ENCODE results near the gene RNF166. TPM values are rescaled to one million over a fixed set of nuclear protein-coding genes. Genes with fewer than 3 reads are reported as not detected.

RNF166 gene
- total and polyA plus RNA-seq, 7 donors = 10.1 to 22.9 (median 14.1) TPM

- TF ChIP-seq, protein P1, sequence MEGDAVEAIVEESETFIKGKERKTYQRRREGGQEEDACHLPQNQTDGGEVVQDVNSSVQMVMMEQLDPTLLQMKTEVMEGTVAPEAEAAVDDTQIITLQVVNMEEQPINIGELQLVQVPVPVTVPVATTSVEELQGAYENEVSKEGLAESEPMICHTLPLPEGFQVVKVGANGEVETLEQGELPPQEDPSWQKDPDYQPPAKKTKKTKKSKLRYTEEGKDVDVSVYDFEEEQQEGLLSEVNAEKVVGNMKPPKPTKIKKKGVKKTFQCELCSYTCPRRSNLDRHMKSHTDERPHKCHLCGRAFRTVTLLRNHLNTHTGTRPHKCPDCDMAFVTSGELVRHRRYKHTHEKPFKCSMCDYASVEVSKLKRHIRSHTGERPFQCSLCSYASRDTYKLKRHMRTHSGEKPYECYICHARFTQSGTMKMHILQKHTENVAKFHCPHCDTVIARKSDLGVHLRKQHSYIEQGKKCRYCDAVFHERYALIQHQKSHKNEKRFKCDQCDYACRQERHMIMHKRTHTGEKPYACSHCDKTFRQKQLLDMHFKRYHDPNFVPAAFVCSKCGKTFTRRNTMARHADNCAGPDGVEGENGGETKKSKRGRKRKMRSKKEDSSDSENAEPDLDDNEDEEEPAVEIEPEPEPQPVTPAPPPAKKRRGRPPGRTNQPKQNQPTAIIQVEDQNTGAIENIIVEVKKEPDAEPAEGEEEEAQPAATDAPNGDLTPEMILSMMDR (IDR thresholded peaks at IDR 0.05) = no peak
- 87 to 90% (median 90%) methylated on average over 50 to 57 of the region's 57 CpGs for WGBS, 3 donors
- H3K9me3 ChIP-seq = no peaks in the 10 kb centered on the region
- DNase-seq (no peak), ATAC-seq (peak in 1 of 4 donors; percentile 17)
- no peaks in the 10 kb centered on the region for H3K4me1 ChIP-seq
- peaks cover 7 to 56% of the 10 kb centered on the region in 2 donors for H3K36me3 ChIP-seq (ENCODE audit: insufficient read depth in 1 of 2, low read depth in 1 of 2)
- intact Hi-C loops (cut with DNase I) = no loop called here
- H3K27ac ChIP-seq = no peak overlapping the region
- H3K27me3 ChIP-seq (ENCODE audit: insufficient read depth in 3 of 3, low read length in 2 of 3) = no peaks in the 10 kb centered on the region
- no peak overlapping the region for H3K4me3 ChIP-seq
Measured at GRCh38 chr16:88715312-88716190, 9.3 kb upstream of the RNF166 start.

GRCh38 chr16:88714420-88715302 is 8.5 kb upstream of the RNF166 start:
- 82 to 86% (median 83%) methylated on average over 41 to 42 of the region's 42 CpGs for WGBS, 3 donors
- no peak for ATAC-seq

DNA sequence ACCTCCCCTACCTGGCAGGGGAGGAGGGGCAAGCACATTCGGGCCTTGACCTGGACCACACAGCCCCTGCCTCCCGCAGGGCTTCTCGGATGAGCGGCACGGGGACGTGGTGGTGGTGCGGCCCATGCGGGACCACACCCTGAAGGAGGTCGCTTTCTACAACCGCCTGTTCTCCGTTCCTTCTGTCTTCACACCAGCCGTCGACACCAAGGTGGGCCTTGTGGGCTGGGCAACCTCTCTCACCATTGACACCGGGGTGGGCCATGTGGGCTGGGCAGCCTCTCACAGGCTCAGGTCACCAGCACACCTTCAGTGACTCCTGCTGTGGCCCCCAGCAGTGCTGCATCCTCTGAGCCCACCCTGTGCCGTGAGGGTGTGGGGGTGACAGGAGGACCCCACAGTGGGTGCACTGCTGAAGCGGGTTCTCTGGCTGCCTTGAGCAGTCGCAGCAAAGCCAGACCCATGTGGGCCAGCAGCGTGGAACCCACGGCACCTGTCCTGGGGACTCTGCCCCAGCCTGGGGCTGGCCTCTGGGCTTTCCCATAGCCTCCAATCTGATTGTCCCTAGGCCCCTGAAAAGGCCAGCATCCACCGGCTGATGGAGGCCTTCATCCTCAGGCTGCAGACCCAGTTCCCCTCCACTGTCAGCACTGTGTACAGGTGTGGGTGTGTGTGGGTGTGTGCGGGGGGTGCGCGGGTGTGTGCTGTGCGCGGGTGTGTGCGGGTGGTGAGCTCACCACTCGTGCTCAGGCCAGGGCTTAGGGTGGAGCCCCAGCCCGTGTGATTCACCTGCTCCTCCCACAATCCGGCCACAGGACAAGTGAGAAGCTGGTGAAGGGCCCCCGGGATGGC is 7.6 kb upstream of the RNF166 start:
- H3K9me3 ChIP-seq = no peaks in the 10 kb centered on the region
- TF ChIP-seq, protein P1 (IDR thresholded peaks at IDR 0.05) = no peak
- no peaks in the 10 kb centered on the region for H3K4me1 ChIP-seq
- DNase-seq (no peak), ATAC-seq (no peak)
- WGBS, 3 donors = 87 to 90% (median 89%) methylated on average over 26 to 30 of the region's 30 CpGs
- no peak overlapping the region for H3K4me3 ChIP-seq
- H3K27me3 ChIP-seq (ENCODE audit: insufficient read depth in 3 of 3, low read length in 2 of 3) = no peaks in the 10 kb centered on the region
- H3K36me3 ChIP-seq (ENCODE audit: insufficient read depth in 1 of 2, low read depth in 1 of 2) = peaks cover 7 to 56% of the 10 kb centered on the region in 2 donors
- no peak overlapping the region for H3K27ac ChIP-seq
- intact Hi-C loops (cut with DNase I) = no loop called here

More at GRCh38 chr16:88714420-88715302, 8.5 kb upstream of the RNF166 start:
- DNase-seq = no peak
- Histone ChIP-seq H3K9me3 (no peaks in the 10 kb centered on the region), H3K4me3 (no peak overlapping the region), H3K27me3 (ENCODE audit: insufficient read depth in 3 of 3, low read length in 2 of 3) (no peaks in the 10 kb centered on the region), H3K27ac (no peak overlapping the region), H3K36me3 (ENCODE audit: insufficient read depth in 1 of 2, low read depth in 1 of 2) (peaks cover 7 to 57% of the 10 kb centered on the region in 2 donors), H3K4me1 (no peaks in the 10 kb centered on the region)
- TF ChIP-seq, protein P1 (IDR thresholded peaks at IDR 0.05) = no peak
- intact Hi-C loops (cut with DNase I) = no loop called here

- ATAC-seq = no peak
- Histone ChIP-seq H3K36me3 (ENCODE audit: insufficient read depth in 1 of 2, low read depth in 1 of 2) (peaks cover 7 to 54% of the 10 kb centered on the region in 2 donors), H3K4me3 (no peak overlapping the region)
Measured at GRCh38 chr16:88713054-88713453, 6.8 kb upstream of the RNF166 start.

More at GRCh38 chr16:88713054-88713453, 6.8 kb upstream of the RNF166 start:
- H3K4me1 ChIP-seq = no peaks in the 10 kb centered on the region
- H3K27me3 ChIP-seq (ENCODE audit: insufficient read depth in 3 of 3, low read length in 2 of 3) = no peaks in the 10 kb centered on the region
- DNase-seq = no peak
- H3K9me3 ChIP-seq = no peaks in the 10 kb centered on the region
- H3K27ac ChIP-seq = no peak overlapping the region
- TF ChIP-seq, protein P1 (IDR thresholded peaks at IDR 0.05) = no peak
- intact Hi-C loops (cut with DNase I) = no loop called here
- WGBS, 3 donors = 71 to 75% (median 72%) methylated on average over 13 to 15 of the region's 15 CpGs

All from psoas muscle (tissue), 8 donors.